Testis (tissue), 3 donors: Measurements from ENCODE around the gene FANCE. TPM values are rescaled to one million over a fixed set of nuclear protein-coding genes. Genes with fewer than 3 reads are reported as not detected.

Source experiments
- DNase-seq: peaks from one replicate; pipeline ENCODE4 v3.0.0-alpha.2; 2019
- H3K27ac ChIP-seq, 2 donors: fragments of 200-600 bp; sonication (generic); one replicate each; pipeline ENCODE4 v1.5.1; 2019
- H3K27me3 ChIP-seq: fragments of 200-600 bp; sonication (generic); one replicate; pipeline ENCODE4 v1.5.1; 2019
- H3K36me3 ChIP-seq: fragments of 200-600 bp; sonication (generic); one replicate; pipeline ENCODE4 v1.5.1; 2017; ENCODE audit warnings: low read depth; ENCODE audit errors: missing control alignments
- H3K4me1 ChIP-seq: fragments of 200-600 bp; sonication (generic); one replicate; pipeline ENCODE4 v1.5.1; 2019
- H3K4me3 ChIP-seq, 2 donors: fragments of 200-600 bp; sonication (generic); one replicate each; pipeline ENCODE4 v1.5.1; 2017 to 2019
- H3K9me3 ChIP-seq: fragments of 200-600 bp; sonication (generic); one replicate; pipeline ENCODE4 v1.5.1; 2017
- CTCF ChIP-seq, 3 experiments: fragments of 450-650 bp in 2 of 3; fragments of 200-600 bp in 1 of 3; sonication (generic) in 1 of 3; IDR thresholded peaks; one replicate each; pipeline ENCODE4 v1.5.1; 2016 to 2019; ENCODE audit warnings: antibody characterized with exemption in 3 of 3, mild to moderate bottlenecking in 2 of 3, moderate library complexity in 1 of 3
- POLR2A ChIP-seq: fragments of 450-650 bp; IDR thresholded peaks from one replicate; pipeline ENCODE4 v1.6.1; 2017; ENCODE audit warnings: antibody characterized with exemption, mild to moderate bottlenecking, moderate library complexity
- WGBS, 2 donors: methylation state at CpG; one replicate each; pipeline ENCODE4 v1.1.5; 2018; 5-methylcytosine and 5-hydroxymethylcytosine counted together
- intact Hi-C: fragments of 100-400 bp; cut with DNase I; formaldehyde crosslinking; loops from one replicate; pipeline ENCODE4 v1.15.1; 2023; ENCODE audit warnings: low total_unique reads
- polyA plus RNA-seq: library from polyadenylated mRNA; stranded (reverse); fragments of 350-450 nt; fragmentation: Illumina TruSeq; extraction: RNeasy Lipid Tissue Mini Kit (QIAGEN cat#74804); gene quantifications from one replicate; pipeline ENCODE4 v1.2.3, GENCODE V29; 2014; ENCODE audit warnings: low read depth, low replicate concordance; ENCODE audit not compliant: insufficient read depth
- total RNA-seq, 2 donors: library from RNA; depleted of rRNA; stranded (reverse); fragments of >200 nt; gene quantifications; one replicate each; pipeline ENCODE4 v1.2.3, GENCODE V29; 2016

FANCE gene
- total and polyA plus RNA-seq, 3 donors from 2014 or later, result 14.1 to 18.0 (median 15.0) TPM

DNA sequence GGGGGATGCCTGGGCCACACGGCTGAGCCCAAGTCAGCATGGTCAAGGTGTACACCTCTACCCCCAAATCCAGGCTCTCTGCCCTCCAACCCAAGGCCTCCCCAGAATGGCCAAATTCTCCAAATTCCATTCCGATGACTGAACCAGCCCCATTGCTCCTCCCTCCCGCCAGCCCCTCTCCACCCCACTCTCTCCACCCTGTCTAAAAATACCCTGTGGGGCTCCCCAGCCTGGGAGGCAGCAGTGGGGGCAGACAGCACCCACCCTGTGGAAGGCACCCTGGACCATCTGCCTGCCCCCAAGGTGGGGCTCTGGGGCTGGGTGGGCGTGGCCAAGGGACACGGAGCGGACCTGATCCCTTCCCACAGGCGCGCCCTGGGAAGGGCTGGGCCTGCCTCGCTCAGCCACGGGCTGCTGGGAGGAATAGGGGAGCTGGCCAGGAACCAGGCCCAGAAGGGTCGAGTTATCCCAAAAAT is 33.3 kb downstream of the FANCE start:
- TF ChIP-seq CTCF (IDR thresholded peaks at IDR 0.05), result no peak
- TF ChIP-seq POLR2A, result no peak
- Histone ChIP-seq H3K4me1 (peaks cover 48% of the 10 kb centered on the region), H3K9me3 (no peaks in the 10 kb centered on the region), H3K36me3 (no peaks in the 10 kb centered on the region), H3K4me3 (peak overlapping the region in 1 of 2 donors; percentile 52), H3K27me3 (no peaks in the 10 kb centered on the region), H3K27ac (peak overlapping the region; percentile 90 to 93)
- 31 to 34% methylated on average over 10 to 11 of the region's 11 CpGs for WGBS, 2 donors
- intact Hi-C loops, result no loop called here
- DNase-seq, result no peak

GRCh38 chr6:35486005-35486925 is 34.1 kb downstream of the FANCE start:
- DNase-seq, result peak; percentile 84
- no peaks in the 10 kb centered on the region for H3K27me3 ChIP-seq
- H3K9me3 ChIP-seq, result no peaks in the 10 kb centered on the region
- TF ChIP-seq POLR2A (no peak), CTCF (IDR thresholded peaks at IDR 0.05) (no peak)
- intact Hi-C loops, result no loop called here
- H3K4me3 ChIP-seq, result peak overlapping the region; percentile 18 to 52
- peak overlapping the region; percentile 90 to 93 for H3K27ac ChIP-seq
- H3K36me3 ChIP-seq, result no peaks in the 10 kb centered on the region
- peaks cover 51% of the 10 kb centered on the region for H3K4me1 ChIP-seq
- 21 to 31% methylated on average over 13 to 54 of the region's 61 CpGs for WGBS, 2 donors

GRCh38 chr6:35487658-35488516 is 35.7 kb downstream of the FANCE start:
- peaks cover 63% of the 10 kb centered on the region for H3K4me1 ChIP-seq
- WGBS, 2 donors, result 35 to 67% methylated on average over 8 to 9 of the region's 9 CpGs

GRCh38 chr6:35488517-35488862 is 36.4 kb downstream of the FANCE start:
- no peak for DNase-seq
- Histone ChIP-seq H3K27ac (peak overlapping the region; percentile 33 to 93), H3K4me1 (peaks cover 63% of the 10 kb centered on the region), H3K4me3 (no peak overlapping the region), H3K36me3 (no peaks in the 10 kb centered on the region), H3K9me3 (no peaks in the 10 kb centered on the region), H3K27me3 (no peaks in the 10 kb centered on the region)
- no peak for TF ChIP-seq CTCF (IDR thresholded peaks at IDR 0.05)
- TF ChIP-seq POLR2A, result no peak
- intact Hi-C loops, result no loop called here
- 76% methylated on average over 9 of the region's 9 CpGs for WGBS, 2 donors

More at GRCh38 chr6:35487658-35488516, 35.7 kb downstream of the FANCE start:
- no peaks in the 10 kb centered on the region for H3K27me3 ChIP-seq
- intact Hi-C loops, result no loop called here
- DNase-seq, result no peak
- H3K36me3 ChIP-seq, result no peaks in the 10 kb centered on the region
- H3K27ac ChIP-seq, result peak overlapping the region; percentile 90 to 93
- no peak overlapping the region for H3K4me3 ChIP-seq
- no peaks in the 10 kb centered on the region for H3K9me3 ChIP-seq
- TF ChIP-seq CTCF (IDR thresholded peaks at IDR 0.05) (no peak), POLR2A (no peak)
